Epithelial cell of esophagus (primary cell): ENCODE results near the gene SERGEF.

ENCODE experiments used
- DNase-seq: peaks from one replicate; pipeline ENCODE4 v3.0.0; 2010; ENCODE audit warnings: low read depth
- H3K4me3 ChIP-seq: 2 replicates; pipeline ENCODE4 v1.5.1; 2011; ENCODE audit warnings: mild to moderate bottlenecking, low read length, control low read depth
- CTCF ChIP-seq: IDR thresholded peaks from 2 replicates; pipeline ENCODE4 v1.5.1; 2011; ENCODE audit warnings: low read depth, mild to moderate bottlenecking, low read length, control low read depth, inconsistent platforms; ENCODE audit not compliant: insufficient read depth; ENCODE audit errors: missing control alignments

The SERGEF gene

GRCh38 chr11:17976651-17977050, 36.2 kb downstream of the SERGEF start:
- no peak overlapping the region for H3K4me3 ChIP-seq
- TF ChIP-seq CTCF = no peak
- DNase-seq = no peak

- no peak for DNase-seq
- no peak for TF ChIP-seq CTCF
- H3K4me3 ChIP-seq = no peak overlapping the region
Measured at GRCh38 chr11:17974246-17974645, 38.6 kb downstream of the SERGEF start.

GRCh38 chr11:17972987-17973386, 39.9 kb downstream of the SERGEF start:
- peak; percentile 87 for TF ChIP-seq CTCF
- H3K4me3 ChIP-seq = no peak overlapping the region
- DNase-seq = peak; percentile 97

GRCh38 chr11:17968206-17968605, 44.6 kb downstream of the SERGEF start:
- DNase-seq = no peak
- H3K4me3 ChIP-seq = no peak overlapping the region
- no peak for TF ChIP-seq CTCF

GRCh38 chr11:17967661-17968060, 45.2 kb downstream of the SERGEF start:
- no peak for TF ChIP-seq CTCF
- DNase-seq = no peak
- H3K4me3 ChIP-seq = no peak overlapping the region

GRCh38 chr11:17960091-17960490, 52.8 kb downstream of the SERGEF start:
- H3K4me3 ChIP-seq = no peak overlapping the region
- no peak for TF ChIP-seq CTCF
- no peak for DNase-seq

- TF ChIP-seq CTCF = no peak
- no peak overlapping the region for H3K4me3 ChIP-seq
- no peak for DNase-seq
Measured at GRCh38 chr11:17958446-17958845, 54.4 kb downstream of the SERGEF start.
